HepG2 (cell line): ENCODE data around the gene CTIF. TPM values are rescaled to one million over a fixed set of nuclear protein-coding genes. Genes with fewer than 3 reads are reported as not detected.

Experiments
- CENPBD1 ChIP-seq: sonication (generic); formaldehyde crosslinking; IDR thresholded peaks from 2 replicates; pipeline ENCODE4 v1.8.0; 2022; ENCODE audit warnings: missing genetic modification reagents, low read depth, mild to moderate bottlenecking, borderline replicate concordance
- DNMT3B ChIP-seq: conservative IDR thresholded peaks from 2 replicates; pipeline ENCODE4 v1.6.1; 2016; ENCODE audit warnings: missing biosample characterization, control low read depth
- GPN1 ChIP-seq: sonication (generic); formaldehyde crosslinking; IDR thresholded peaks from 2 replicates; pipeline ENCODE4 v1.5.1; 2020; ENCODE audit warnings: missing genetic modification reagents, borderline replicate concordance
- HINFP ChIP-seq: sonication (generic); formaldehyde crosslinking; IDR thresholded peaks from 2 replicates; pipeline ENCODE4 v1.4.0; 2020; ENCODE audit warnings: low read depth, mild to moderate bottlenecking, missing genetic modification reagents
- HNRNPL ChIP-seq: fragments of 200-400 bp; formaldehyde crosslinking; IDR thresholded peaks from 2 replicates; pipeline ENCODE4 v1.6.1; 2017; ENCODE audit warnings: mild to moderate bottlenecking, low read depth, low read length
- HNRNPLL ChIP-seq: fragments of 200-400 bp; formaldehyde crosslinking; IDR thresholded peaks from 2 replicates; pipeline ENCODE4 v1.6.1; 2017; ENCODE audit warnings: mild to moderate bottlenecking, low read depth, low read length; ENCODE audit not compliant: poor library complexity, severe bottlenecking
- KLF13 ChIP-seq: sonication (generic); formaldehyde crosslinking; IDR thresholded peaks from 2 replicates; pipeline ENCODE4 v1.4.0; 2020; ENCODE audit warnings: mild to moderate bottlenecking, missing genetic modification reagents
- NFAT5 ChIP-seq: sonication (generic); formaldehyde crosslinking; IDR thresholded peaks from 2 replicates; pipeline ENCODE4 v1.4.0; 2020; ENCODE audit warnings: missing genetic modification reagents
- RBAK ChIP-seq: sonication (generic); formaldehyde crosslinking; IDR thresholded peaks from 2 replicates; pipeline ENCODE4 v1.5.1; 2020; ENCODE audit warnings: mild to moderate bottlenecking, missing genetic modification reagents
- SMAD3 ChIP-seq: sonication (generic); formaldehyde crosslinking; IDR thresholded peaks from 2 replicates; pipeline ENCODE4 v1.4.0; 2020; ENCODE audit warnings: missing genetic modification reagents
- SRY ChIP-seq: sonication (generic); formaldehyde crosslinking; IDR thresholded peaks from 2 replicates; pipeline ENCODE4 v1.8.0; 2022; ENCODE audit warnings: mild to moderate bottlenecking, missing genetic modification reagents
- STAG1 ChIP-seq: sonication (generic); formaldehyde crosslinking; IDR thresholded peaks from 2 replicates; pipeline ENCODE4 v1.4.0; 2020; ENCODE audit warnings: missing genetic modification reagents
- ZNF275 ChIP-seq: sonication (generic); formaldehyde crosslinking; IDR thresholded peaks from 2 replicates; pipeline ENCODE4 v1.8.0; 2022; ENCODE audit warnings: missing genetic modification reagents, mild to moderate bottlenecking, inconsistent platforms, borderline replicate concordance
- ZNF276 ChIP-seq: sonication (generic); formaldehyde crosslinking; IDR thresholded peaks from 2 replicates; pipeline ENCODE4 v1.4.0; 2020; ENCODE audit warnings: mild to moderate bottlenecking, low read depth, missing genetic modification reagents
- ZNF292 ChIP-seq: sonication (generic); formaldehyde crosslinking; IDR thresholded peaks from 2 replicates; pipeline ENCODE4 v1.8.1; 2022; ENCODE audit warnings: mild to moderate bottlenecking, low read depth, missing genetic modification reagents, borderline replicate concordance
- ZNF547 ChIP-seq: sonication (generic); formaldehyde crosslinking; IDR thresholded peaks from 2 replicates; pipeline ENCODE4 v1.5.1; 2020; ENCODE audit warnings: mild to moderate bottlenecking, missing genetic modification reagents
- ZNF549 ChIP-seq: sonication (generic); formaldehyde crosslinking; IDR thresholded peaks from 2 replicates; pipeline ENCODE4 v1.5.0; 2020; ENCODE audit warnings: missing genetic modification reagents
- ZNF720 ChIP-seq: sonication (generic); formaldehyde crosslinking; IDR thresholded peaks from 2 replicates; pipeline ENCODE4 v1.4.0; 2020; ENCODE audit warnings: missing genetic modification reagents
- ZNF746 ChIP-seq: sonication (generic); formaldehyde crosslinking; IDR thresholded peaks from 2 replicates; pipeline ENCODE4 v1.8.0; 2022; ENCODE audit warnings: mild to moderate bottlenecking, missing genetic modification reagents
- polyA plus RNA-seq, 8 experiments: library from polyadenylated mRNA; depleted of rRNA in 3 of 8; stranded (reverse) in 7 of 8; unstranded in 1 of 8; fragments of >200 nt; fragmentation: Illumina TruSeq in 4 of 8; extraction: Trizol in 4 of 8; gene quantifications; 2 replicates each; pipeline versions ENCODE4 v1.2.1 to v1.2.3, GENCODE V29; 2011 to 2016; ENCODE audit warnings: low read depth in 4 of 8, missing spikeins in 1 of 8, mixed read lengths in 1 of 8; ENCODE audit not compliant: insufficient read depth in 1 of 8
- total RNA-seq, 5 experiments: library from RNA; depleted of rRNA; stranded (reverse); fragments of >200 nt; fragmentation: Illumina TruSeq; extraction: Trizol; gene quantifications; 2 replicates each; pipeline ENCODE4 v1.2.3, GENCODE V29; 2016; ENCODE audit warnings: low read depth in 1 of 5

The CTIF gene
- total and polyA plus RNA-seq, 2 of the 13 experiments (the other 11 are each of a cell fraction or from before 2014, with no cell fraction given), result 18.2 to 28.0 TPM

GRCh38 chr18:48575658-48576456, 37.0 kb downstream of the CTIF start (continued):
- no peak for TF ChIP-seq NFAT5 (CRISPR knock-in tag)
- no peak for TF ChIP-seq SRY (CRISPR knock-in tag)
- peak; percentile 94 for TF ChIP-seq ZNF292 (CRISPR knock-in tag)
- TF ChIP-seq ZNF547 (CRISPR knock-in tag), result 0 out of 2 replicates have a peak, but pooled peaks have one; percentile 36
- TF ChIP-seq ZNF549, result no peak
- no peak for TF ChIP-seq ZNF275 (CRISPR knock-in tag)
- peak; percentile 82; the same call in 1 of the 2 replicates for TF ChIP-seq HINFP
- TF ChIP-seq RBAK (CRISPR knock-in tag), result no peak
- peak; percentile 44 for TF ChIP-seq HNRNPLL
- TF ChIP-seq HNRNPL, result peak; percentile 100
- peak; percentile 27; the same call in 1 of the 2 replicates for TF ChIP-seq STAG1
- 0 out of 2 replicates have a peak, but pooled peaks have one; percentile 67 for TF ChIP-seq SMAD3
- TF ChIP-seq GPN1 (CRISPR knock-in tag), result no peak
- no peak for TF ChIP-seq KLF13 (CRISPR knock-in tag)
- no peak for TF ChIP-seq DNMT3B (CRISPR knock-in tag)
- no peak for TF ChIP-seq ZNF720 (CRISPR knock-in tag)
- TF ChIP-seq ZNF276 (CRISPR knock-in tag), result no peak; the same call in 1 of the 2 replicates
- TF ChIP-seq ZNF746 (CRISPR knock-in tag), result no peak
- no peak for TF ChIP-seq CENPBD1 (CRISPR knock-in tag)
